ENCODE data around the gene TTC7B.

TTC7B gene

DNA sequence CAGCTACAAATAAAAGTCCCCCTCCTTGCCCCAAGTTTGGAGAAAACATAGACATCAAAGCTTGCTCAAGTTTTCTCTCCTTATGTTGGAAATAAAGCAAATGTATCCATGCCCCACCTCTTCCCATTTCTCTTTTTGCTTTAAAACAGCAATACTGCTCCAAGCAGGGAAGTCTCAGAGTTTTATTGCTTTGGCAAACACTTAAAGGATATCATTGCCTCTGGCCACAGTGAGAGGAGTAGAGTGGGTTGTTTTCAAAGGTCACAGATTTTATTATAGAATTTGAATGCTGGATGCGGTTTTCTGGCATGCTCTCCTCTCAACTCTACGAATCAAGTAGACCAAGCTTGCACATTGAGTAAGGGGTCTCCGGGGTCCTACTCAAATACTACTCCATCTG lies 149.7 kb downstream of the TTC7B start:
- DNase-seq = no peak

DNA sequence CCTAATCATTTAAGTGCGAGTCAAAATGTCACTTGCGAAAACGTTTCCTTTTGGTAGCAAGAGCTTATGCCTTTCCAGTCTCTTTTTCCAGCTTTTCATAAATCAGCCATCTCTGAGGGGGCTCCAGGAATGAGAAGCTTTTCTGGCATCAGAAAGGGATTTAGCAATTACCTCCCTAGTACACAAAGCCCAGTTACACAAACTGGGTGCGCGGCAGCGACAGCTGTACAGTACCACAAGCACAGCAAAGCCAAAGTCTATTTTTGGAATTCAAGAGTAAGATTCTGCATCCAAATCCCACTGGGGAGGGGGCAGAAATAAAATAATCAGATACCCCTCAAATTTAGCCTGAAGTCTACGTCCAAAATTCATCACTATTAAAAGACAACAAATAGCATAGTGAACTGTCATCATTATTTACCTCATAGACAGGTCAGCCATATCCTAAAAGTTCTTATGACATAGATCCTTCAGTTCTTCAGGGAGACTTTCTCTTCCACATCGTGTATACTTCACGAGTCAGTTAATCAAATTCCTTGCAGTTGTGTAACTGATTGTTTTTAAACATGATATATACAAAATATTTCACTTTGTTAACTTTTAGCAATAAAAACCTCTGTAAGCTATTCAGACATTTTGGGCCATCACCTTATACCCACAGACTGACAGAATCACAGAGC lies 150.8 kb downstream of the TTC7B start:
- DNase-seq = no peak

DNA sequence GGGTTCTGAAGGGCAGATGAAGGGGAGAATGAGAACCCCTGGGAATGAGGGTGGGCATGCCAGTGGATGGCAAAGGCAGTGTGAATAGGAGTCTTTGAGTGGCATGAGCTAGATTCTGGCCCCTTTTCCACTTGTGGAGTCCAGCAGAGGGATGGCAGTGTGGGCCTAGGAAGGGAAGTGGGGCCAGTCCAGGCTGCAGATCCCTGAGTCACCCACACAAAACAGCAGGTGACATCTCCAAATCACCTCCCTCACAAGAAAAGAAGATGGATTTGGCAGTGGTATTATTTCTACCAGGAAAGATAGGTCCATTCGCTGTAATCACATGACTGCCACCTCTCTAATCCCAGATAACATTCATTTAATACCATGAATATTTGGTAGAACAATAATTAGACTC lies 151.3 kb downstream of the TTC7B start:
- DNase-seq = no peak

DNA sequence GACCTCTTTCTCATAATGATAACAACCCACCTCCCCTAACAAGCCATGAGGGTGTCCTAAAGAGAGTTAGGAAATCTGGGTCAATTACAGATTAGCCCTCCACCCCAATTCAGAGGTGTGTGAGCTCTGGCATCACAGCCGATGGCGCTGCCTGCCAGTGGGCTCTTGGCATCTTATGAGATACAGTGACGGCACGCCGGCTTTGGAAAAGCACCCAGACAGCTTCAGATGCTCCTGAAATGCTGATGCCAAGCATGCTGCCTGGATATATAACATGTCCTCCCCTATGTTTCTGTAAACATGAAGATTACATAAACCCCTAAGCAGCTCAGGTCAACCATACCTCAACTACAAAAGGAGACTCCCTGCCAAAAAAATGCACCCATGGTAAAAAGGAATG lies 152.6 kb downstream of the TTC7B start:
- no peak for DNase-seq

DNA sequence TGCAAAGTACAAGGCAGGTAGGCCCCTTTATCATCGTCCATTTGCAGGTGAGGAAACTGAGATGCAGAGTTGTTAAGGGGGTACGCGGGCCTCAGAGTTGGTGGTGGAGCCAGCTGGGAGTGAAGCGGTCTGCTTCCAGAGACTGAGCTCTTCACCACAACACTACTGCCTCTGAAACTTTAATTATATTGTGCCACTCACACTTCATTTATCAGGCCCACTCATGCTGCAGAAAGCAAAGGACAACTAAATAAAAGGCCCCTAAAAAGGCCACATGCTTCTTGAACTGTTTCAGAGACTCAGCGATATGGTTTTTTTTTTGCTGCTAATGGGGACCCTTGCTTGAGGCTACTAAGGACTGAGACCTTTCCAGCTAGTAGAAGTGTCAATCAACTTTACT lies 153.1 kb downstream of the TTC7B start:
- no peak for DNase-seq

DNA sequence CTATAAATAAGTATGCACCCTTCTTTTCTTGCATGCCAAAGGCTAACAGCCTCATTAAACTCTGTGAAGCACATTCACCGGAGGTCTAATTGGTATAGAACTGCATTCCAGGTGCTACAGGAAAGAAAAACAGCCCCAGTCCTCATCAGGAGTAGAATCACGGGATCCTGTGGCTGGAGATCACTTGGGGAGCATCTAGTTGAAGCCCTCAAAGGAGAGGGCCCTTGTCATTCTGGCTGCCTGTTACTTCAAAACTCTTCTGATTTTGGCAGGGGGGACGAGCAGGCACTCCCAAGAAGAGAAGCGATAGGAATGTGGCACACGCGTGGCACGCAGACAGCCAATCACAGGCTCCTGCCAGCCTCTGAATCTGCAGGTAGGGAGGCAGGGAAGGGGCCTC lies 154.4 kb downstream of the TTC7B start:
- no peak for DNase-seq

DNA sequence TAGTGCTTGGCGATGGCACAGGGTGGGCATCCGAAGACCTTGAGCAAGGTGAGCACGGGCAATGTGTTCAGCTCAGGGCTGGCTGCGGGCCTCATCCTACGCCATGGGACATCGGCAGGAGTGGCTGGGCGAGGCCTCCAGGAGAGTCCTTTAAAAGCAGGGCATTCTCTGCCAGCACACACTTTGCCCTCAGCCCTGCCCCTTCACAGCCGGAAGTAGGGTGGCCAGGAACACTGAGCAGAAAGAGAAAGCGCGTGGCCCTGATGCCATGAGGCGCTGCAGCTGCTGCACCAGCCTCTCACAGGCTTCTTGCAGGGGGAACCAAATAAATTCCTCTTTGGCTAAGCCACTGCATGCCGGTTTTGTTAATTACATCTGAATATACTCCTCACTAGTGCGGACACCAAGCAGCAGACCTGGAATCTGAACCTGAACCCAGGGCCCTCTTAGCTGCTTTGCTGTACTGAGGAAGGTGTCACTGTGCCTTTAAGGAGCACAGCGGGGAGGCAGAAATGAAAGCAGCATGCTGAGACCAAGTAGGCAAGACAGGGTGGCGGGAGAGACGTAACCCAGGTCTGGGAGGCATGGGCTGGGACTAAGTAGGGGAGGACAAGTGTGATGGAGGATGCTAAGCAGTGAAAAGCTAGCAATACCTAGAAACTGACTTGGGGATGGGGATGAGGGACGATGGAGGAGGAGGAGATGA lies 155.2 kb downstream of the TTC7B start:
- DNase-seq = no peak

DNA sequence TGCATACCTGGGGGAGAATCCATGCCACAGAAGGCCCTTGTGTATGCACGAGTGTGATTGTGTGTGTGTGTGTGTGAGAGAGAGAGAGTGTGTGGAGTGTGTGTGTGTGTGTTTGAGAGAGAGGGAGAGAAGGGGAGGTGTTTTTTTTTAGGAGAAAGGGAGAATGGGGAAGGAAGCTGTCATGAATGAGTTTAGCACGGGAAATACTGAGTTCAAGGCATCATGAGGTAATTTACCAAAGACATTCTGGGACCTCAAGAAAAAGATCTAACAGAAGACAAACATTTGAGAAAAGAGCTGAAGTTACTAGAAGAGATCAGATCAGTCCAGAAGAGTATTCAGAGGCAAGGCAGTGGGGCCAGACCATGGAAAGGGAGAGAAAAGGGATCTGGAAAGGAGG lies 157.1 kb downstream of the TTC7B start:
- DNase-seq = no peak

DNA sequence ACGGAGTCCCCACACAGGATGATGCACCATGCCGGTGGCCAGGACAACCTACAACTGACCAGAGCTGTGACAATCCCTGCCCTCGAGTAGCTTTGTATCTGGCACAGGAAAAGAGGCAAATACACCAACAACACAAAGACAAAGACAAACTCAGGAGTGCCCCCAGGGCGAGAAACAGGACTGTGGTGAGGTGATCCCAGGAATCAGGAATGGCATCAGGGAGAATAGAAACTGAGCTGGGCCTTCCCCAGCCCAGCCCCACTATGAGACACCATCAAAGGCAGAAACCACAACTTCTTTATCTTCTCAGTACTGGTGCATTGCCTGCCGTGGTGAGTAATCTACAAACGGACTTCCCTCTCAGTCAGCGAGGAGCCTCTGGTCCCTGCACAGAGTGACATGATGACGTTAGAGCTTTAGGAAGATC lies 157.7 kb downstream of the TTC7B start:
- no peak for DNase-seq

DNA sequence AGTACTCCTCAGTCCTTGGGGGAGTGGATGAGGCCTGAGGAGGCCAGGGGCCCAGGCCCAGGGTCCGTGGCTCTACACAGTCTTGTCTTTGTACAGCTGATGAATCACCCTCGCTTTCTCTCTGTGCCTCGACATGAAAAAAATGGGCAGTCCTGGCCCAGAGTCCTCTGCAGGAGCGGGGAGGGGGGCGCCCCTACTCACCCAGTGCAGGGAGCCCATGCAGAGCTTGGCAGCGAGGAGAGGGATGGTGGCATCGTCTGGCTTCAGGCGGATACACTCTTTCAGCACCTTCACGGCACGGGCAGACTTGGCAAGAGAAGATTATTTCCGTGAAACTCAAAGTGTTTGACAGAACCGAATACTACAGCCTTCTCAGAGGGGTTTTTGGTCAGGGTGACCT lies 159.3 kb downstream of the TTC7B start:
- DNase-seq = no peak

DNA sequence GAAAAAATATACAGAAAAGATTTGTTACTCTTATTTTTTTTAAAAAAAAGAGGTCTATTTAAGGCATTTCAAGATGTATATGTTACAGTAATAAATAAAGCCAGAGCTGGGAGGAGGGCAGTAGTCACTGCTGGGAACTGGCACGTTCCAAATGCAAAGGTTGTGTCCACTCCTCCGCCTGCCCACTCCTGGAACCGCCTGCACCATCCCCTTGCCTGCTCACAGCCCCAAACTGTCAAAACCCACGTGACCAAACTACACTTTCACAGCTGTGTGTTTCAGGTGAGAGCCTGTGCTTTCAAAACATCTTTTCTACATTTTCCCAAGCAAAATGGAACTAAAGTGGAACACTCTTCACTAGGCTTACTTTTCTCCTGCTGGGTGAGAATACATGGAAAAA lies 160.4 kb downstream of the TTC7B start:
- DNase-seq = no peak

DNA sequence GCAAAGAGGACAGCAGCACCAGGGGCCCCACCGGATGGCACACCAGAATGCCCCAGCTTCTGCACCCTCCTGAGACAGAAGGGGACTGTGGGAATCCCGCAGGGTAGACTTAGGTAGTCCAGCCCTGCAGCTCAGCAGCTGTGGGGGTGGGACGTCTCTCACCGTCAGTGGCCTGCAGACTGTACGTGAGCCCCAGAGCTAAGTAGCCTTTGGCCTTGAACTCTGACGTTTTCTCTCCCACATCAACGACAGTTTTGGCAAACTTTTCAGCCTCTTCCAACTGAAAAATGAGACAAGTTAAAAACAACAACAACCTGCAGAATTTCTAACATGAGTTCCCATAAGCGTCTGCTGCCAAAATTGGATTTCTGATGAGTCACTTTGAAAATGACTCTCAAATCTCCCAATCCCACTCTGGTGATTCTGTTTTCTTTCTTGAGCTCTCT lies 161.4 kb downstream of the TTC7B start:
- DNase-seq = no peak

DNA sequence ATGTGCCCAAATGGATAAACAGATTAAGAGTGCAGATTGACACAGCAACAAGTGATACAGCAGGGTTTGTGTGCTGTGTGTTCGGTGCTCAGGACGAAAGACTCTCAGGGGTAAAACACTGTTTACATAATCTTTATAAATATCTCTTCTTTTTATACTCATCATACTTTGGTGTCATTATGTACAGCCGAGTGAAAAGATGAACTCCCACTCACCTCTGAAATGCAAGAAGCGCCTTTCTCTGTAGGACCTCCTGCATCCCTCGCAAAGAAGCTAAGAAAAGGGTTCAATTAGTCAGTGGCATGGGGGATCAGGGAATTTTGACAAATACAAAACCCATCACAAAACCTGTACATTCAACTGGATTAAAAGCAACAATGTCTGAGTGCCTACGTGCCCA lies 163.6 kb downstream of the TTC7B start:
- DNase-seq = no peak

DNA sequence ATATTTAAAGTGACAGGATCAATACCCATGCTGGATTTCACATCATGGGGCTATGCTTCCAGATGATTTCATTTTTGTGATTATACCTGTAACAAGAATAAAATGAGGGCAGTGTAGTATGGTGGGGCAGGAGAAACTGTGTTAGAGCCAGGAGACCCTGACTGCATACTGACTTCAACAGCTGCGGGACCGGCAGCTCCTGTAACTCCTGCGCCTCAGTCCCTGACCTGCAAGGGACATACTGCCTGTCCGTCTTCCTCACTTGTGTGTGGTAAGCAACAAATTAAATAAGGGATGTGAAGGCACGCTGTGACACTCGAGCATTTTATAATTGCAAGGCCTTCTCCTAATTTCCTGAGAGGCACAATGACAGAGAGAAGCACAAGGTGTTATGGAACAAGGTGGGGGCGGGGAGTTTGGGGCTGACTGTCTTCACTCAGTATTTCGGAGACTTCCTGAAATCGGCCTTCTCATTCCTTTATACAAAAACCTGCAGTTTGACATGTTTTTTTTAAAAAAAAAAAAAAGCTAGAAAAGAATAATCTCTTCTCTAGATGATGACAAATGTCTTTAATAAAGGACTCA lies 164.2 kb downstream of the TTC7B start:
- no peak for DNase-seq

DNA sequence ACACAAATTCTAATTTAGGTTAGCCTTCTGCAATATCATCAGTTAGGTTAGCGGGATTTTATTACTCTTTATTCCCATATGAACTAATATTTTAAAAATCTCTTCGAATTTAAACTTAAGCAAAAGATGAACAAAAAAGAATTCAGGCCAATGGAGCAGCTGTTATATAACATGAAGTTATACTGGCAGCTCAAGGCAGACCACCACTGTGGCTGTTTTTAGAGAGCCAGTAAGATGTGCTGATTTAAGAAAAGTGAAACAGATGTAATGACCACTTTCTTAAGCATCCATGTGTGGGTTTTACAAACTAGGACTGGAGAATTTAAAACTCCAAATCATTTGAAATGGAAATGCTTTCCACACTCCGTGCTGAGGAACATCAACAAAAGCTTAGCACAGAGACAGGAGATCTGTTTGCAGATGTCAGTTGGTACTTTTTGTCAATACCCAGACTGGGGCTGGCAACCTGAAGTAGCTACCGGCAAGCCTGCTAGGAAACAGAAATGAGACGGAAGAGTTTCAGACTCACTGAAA lies 164.9 kb downstream of the TTC7B start:
- no peak for DNase-seq

DNA sequence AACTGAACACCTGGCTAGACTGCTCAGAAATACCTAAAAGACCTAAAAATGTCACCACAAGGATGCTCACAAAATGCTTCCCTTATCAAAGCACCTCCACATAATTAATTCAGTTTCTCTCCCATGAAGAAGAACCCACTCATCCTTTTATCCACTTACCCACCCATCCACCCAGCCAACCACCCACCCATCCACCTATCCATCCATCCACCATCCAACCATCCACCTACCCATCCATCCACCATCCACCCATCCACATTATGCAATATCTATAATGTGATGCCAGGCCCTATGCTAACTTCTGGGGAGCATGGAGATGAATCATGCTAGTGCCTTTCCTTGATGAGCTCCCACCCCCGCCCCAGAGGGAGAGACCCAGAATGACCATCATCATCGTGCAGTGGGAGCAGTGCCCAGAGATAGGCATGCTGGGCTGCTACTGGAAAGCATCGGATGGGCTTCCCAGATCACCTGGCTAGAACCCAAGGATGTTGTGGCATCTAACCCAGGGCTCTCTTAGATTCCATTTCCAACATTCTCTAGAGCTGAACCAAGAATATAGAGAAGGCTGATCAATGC lies 166.6 kb downstream of the TTC7B start:
- no peak for DNase-seq

DNA sequence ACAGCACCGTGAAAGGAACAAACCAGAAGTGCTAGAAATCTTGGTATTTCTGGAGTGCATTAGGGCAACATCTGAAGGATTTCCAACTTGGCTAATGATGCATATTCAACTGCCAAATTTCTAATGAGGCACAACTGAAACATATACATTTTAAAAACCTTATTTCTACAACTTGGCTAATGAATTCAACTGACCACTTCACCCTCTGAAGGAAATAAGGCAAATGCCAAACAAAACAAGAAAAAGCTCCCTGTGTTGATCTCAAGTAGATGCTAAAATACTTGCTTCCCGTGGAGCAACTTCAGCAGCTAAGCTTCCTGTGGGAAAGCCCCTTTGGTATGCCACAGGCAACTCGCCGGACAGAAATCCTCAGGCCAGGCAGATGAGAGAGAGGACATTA lies 167.1 kb downstream of the TTC7B start:
- no peak for DNase-seq

DNA sequence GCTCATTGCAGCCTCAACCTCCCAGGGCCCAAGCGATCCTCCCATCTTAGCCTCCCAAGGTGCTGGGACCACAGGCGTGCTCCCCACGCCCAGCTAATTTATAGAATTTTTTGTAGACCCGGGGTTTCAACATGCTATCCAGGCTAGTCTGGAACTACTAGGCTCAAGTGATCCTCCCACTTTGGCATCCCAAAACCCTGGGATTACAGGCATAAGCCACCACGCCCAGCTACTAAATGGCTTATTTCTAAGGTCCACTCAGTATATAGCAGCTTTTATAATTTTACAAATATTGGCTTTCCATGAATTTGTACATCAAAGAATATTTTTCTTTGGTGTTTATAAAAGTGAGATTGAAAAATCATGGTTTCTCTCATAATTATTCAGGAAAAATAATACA lies 167.8 kb downstream of the TTC7B start:
- no peak for DNase-seq

DNA sequence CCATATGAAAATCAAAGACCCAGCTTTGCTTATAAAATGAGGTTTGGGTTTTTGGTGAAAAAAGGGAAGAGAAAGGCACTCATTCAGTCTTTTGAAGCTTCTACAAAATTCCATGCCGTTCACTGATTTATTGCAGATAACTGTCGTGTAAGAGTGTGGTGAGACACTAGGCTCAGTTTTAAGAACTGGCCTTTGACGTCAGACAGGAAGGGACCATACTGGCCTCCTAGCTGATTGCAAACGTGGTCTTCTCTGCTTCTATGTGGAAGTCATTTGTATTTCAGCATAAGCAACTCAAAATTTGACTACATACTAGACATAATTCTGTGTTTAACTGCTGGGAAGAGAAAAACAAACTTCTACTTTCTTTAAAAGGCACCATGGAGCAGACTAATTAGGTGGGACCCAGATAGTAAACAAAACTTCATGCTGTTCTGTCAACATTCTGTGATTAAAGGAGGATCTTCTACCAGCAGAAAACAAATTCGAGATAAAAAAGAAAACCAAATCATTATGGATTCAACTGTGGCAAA lies 168.7 kb downstream of the TTC7B start:
- no peak for DNase-seq

DNA sequence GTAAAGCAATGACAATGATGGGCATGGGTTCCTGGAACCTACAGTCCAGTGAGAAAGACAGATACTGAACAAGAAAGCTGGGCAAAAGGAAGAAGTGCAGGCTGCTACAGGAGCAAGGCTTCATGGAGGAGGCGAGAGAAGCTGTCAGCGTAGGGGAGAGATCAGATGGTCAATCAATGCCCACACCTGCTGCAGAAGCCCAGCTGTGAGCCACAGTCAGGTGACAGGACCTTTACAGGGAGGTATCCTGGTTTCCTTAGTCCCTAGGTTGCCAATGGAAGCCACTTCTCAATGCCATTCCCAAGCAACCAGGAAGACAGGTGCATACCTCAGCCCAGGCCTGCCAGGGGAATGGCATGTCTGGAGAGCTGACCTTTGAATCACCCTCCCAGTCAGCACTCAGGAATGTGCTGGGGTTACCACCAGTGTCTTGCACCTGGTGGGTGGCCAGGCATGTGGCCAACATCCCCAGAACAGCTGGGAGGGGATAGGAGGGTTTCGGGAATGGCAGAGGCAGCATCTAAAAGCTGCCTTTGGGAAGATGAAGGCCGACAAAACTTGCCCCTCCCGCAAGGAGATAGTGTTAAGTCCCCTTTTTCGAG lies 170.3 kb downstream of the TTC7B start:
- DNase-seq = peak; percentile 49 to 60

DNA sequence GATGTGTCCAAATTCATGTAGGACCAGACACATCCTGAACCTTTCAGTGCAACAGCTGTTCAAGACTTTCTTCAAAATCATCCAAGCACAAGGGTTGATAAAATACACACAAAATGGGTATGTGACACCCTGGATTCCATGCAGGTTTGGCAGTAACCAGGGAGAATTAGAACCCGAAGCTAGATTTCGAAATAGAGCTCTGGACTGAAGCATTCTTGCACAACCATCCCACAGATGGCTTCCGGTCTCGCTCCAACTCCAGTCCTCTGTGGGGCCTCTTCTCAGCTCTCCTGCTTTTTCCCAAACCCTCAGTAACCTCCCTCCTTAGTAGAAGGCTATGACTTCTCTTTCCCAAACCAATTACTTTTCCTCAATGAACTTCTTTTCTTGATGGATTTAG lies 171.3 kb downstream of the TTC7B start:
- DNase-seq = no peak

DNA sequence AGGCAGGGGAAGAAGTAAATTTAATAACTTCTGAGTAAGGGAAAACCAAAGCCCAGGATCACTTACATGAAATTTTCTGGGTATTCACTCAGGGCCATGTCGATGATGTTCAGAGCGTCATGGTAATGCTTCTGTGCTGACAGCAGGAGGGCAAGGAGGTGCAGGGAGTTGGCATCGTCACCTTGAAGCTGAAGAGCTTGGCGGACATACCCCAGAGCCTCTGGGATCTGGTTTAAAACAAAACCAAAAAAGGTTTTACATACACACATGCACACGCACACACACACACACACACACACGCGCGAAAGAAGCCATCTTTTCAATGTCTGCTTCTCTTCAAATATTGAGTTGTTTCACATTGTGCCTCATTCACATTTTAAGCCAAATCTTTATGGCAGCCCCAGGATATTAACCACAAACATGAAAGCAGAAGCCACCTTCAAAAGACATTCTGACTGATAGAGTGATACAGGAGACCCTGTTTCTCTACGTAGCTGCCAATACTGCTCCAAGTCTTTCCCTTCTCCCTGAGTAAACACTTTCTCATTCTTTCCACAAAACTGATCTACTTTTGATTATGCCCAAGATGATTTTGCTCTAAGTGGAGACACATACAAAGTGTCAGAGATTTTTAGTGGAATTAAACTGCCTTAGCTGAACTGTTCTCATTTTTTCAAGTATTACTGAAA lies 172.1 kb downstream of the TTC7B start:
- no peak for DNase-seq

Data from SW 1271 (cell line).